Measurements from ENCODE around the gene FAM170B.

FAM170B gene

DNA sequence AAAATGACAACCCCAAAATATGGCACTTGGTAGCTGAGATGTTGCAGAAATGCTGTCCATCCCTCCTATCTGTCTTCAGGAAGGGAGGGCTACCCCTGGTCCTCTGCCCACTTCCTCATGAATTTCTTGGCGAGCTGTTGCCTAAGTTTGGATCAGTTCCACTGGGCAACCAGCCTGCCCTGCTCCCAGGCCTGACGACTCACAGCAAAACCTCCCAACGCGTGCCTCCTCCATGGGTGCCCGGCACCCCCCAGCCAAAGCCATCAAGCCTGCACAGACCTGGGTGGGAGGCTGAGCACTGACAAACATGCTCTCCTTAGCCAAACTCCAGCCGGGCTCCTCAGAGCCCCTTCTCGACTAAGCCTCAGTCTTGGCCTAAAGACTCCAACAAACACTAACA lies 27.4 kb downstream of the FAM170B start:
- DNase-seq (ENCODE audit: low spot score): no peak

- DNase-seq (ENCODE audit: low spot score): no peak
Measured at GRCh38 chr10:49105076-49105475, 28.7 kb downstream of the FAM170B start.

DNA sequence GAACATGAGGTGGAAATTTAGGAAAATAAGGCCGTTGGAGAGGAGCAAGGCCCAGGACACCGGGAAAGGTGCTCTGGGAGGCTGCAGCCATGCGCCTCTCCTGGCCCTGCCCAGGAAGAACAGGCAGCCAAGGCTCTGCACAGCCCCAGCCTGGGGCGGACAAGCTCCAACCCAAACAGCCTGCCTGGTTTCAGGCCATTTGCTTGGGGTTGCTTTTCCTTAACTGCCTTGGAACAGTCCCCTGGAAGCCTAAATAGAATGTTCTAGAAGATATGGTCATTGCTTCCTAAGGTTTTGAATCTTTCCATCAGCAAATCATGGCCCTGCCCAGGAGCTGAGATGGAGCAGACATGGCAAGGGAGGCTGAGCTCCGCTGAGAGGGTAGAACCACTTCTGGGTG lies 29.5 kb downstream of the FAM170B start:
- no peak for DNase-seq (ENCODE audit: low spot score)

- no peak for DNase-seq (ENCODE audit: low spot score)
Measured at GRCh38 chr10:49103761-49104160, 30.1 kb downstream of the FAM170B start.

DNA sequence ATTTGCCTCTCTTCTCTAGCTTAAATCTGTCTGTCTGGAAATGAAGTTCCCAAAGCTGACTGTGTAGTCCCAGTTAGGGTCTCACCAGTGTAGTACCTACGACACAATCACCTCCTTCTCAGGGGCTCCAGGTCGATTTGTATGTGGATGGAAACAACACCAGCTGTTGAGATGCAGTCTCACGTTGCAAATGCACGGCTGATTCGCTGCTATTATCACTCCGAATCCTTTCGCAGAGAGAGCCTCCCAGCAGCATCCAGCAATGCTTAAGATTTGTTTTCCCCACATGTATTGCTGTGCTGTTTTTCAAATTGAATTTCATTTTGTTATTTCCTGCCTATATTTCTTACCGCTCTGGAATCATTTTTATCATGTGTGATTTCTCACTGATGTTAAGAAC lies 34.8 kb downstream of the FAM170B start:
- no peak for DNase-seq (ENCODE audit: low spot score)

- DNase-seq (ENCODE audit: low spot score): no peak
Measured at GRCh38 chr10:49096890-49097445, 36.9 kb downstream of the FAM170B start.

DNA sequence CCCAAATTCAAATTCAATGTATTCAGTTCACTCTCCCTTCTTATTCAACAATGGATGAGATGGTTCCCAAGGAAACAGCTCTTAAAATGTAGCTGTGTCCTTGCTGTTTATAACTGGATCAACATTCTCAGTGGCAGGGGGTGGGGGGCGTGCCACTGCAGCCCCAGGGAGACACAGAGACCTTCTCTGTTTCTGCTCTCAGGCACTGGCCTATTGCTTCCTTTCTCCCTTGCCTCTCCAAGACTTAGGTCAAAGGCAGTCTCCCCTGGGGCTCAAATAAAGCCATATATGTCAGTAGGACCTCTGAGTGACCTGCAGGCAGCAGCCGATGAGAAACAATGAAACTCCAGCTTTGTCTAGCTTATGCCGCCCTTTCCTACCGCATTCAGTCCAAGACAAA lies 39.2 kb downstream of the FAM170B start:
- no peak for DNase-seq (ENCODE audit: low spot score)

- no peak for DNase-seq (ENCODE audit: low spot score)
Measured at GRCh38 chr10:49093922-49094321, 39.9 kb downstream of the FAM170B start.

DNA sequence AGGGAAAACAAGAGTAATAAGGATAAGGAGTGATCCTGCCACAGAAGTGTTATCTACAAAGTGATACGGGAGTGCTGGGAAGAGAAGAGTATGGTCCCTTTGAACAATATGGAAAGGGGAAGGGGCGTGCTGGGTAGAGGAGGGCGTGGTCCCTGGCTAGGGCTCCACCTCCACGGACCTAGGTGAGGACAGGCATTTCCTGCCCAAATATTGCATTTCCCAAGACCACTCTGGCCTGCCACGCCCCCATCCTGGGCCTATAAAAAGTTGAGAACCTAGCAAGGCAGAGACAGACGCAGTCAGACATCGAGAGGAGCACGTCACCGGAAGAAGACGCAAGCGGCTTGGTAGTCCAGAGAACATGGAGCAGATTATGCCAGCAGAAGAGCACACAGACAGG lies 41.3 kb downstream of the FAM170B start:
- no peak for DNase-seq (ENCODE audit: low spot score)

DNA sequence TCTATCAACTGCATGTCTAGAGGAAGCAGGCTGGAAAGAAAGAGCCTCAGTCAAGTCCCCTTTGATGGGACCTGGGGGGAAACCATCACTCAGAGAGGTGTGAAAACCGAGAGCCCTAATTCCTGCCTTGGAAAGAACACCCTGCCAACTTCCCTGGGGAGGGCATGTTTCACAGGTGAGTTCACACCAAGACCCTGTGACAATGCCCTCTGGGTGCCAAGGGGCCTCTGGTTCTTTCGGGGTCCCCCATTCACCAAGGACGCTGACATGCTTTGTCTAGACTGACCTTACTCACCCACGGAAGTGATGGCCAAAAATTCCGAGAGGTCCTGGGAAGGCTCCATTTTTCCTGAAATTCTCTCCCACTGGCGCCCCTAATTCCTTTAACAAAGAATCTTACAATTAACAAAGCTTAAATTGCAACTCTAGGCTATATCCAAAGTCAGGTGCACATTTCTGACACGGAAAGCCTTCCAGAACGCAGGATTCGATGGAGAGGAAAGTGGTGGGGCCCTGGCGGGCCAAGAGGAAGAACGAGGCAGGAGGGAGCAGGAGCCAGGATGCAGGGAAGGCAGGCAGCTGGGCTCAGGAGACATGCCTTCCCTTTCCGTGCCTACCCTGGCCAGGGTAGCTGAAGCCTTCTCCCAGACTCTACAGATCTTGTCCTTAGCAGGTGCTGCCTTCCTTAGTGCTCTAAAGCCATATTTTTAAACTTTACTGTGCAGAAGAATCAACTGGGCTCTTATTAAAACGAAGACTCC lies 42.2 kb downstream of the FAM170B start:
- no peak for DNase-seq (ENCODE audit: low spot score)

DNA sequence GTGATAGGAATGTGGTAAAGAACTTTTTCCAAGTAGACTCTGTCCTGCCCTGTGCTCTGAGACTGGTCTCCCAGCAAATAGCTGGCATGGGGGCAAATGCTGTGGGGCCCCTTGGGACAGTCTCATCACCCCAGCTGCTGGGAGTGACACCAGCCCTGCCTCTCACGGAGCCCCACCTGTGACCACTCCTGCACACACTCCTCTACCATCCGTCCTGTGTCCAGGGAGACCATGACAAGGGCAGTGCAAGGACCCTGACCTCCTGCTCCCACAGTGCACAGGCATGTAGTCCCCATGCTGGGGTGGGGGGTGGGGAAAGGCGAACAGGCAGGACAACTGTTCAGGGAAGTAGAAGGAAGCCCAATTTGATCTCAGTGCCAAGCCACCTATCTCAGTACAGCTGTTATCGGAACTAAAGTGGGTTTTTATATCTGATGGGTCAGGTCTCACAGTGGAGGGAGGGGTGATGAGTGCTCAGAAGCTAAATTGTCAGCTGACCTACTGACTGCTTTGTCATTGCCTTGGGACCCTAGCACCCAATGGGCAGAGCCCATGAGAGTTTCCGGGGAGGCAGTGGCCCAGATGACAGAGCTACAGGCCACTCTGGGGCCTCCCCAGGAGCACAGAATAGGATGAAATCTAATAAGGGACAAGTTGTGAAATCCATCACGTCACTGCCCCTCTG lies 43.0 kb downstream of the FAM170B start:
- no peak for DNase-seq (ENCODE audit: low spot score)

GRCh38 chr10:49090189-49090575 lies 43.6 kb downstream of the FAM170B start:
- no peak for DNase-seq (ENCODE audit: low spot score)

GRCh38 chr10:49089557-49090188 lies 44.1 kb downstream of the FAM170B start:
- no peak for DNase-seq (ENCODE audit: low spot score)

GRCh38 chr10:49089152-49089551 lies 44.7 kb downstream of the FAM170B start:
- DNase-seq (ENCODE audit: low spot score): no peak

- DNase-seq (ENCODE audit: low spot score): no peak
Measured at GRCh38 chr10:49086889-49087288, 46.9 kb downstream of the FAM170B start.

DNA sequence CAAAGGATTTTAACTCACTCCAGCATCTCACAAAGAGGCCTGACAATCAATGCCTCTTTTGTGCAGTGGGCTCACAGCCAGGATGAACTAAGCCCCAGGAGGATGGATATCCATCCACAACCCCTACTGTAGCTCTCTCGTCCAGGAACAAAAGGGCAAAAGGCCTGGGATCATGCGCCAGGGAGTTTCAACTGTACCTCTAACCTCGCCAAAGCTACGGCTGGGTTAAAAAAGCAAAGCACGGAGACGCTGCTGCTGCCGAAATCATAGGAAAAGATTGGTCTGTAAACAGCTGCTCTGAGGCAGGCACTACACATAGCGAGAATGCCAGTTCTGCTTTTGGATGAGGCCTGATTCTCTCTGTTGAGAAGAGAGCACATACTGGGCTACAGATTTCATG lies 50.6 kb downstream of the FAM170B start:
- no peak for DNase-seq (ENCODE audit: low spot score)

- DNase-seq (ENCODE audit: low spot score): no peak
Measured at GRCh38 chr10:49082766-49083165, 51.1 kb downstream of the FAM170B start.

GRCh38 chr10:49081547-49082275 lies 52.1 kb downstream of the FAM170B start:
- DNase-seq (ENCODE audit: low spot score): no peak

Measured in RKO (cell line).